MCF 10A (cell line): ENCODE data around the gene GALR1. TPM values are rescaled to one million over a fixed set of nuclear protein-coding genes. Genes with fewer than 3 reads are reported as not detected.

ENCODE experiments used
- BruUV-seq: library from RNA; stranded (reverse); fragments of 400-500 nt; replicated peaks from 2 replicates; lab custom pipeline; 2021; lab: Mats Ljungman, UMichigan
- CTCF ChIA-PET: fragments of 300-600 bp; sonication (Branson Sonifier 250); formaldehyde crosslinking; extraction: SDS; loops from one replicate; lab custom pipeline; 2021; ENCODE audit warnings: antibody characterized with exemption, inconsistent platforms; lab: Yijun Ruan, JAX
- POLR2A ChIA-PET: fragments of 300-600, 350-650 bp; sonication (Branson Sonifier 250); formaldehyde crosslinking; extraction: SDS; loops from one replicate; lab custom pipeline; 2020; ENCODE audit warnings: antibody characterized with exemption, inconsistent platforms; lab: Yijun Ruan, JAX
- DNase-seq: peaks from one replicate; pipeline ENCODE4 v3.0.0-alpha.2; 2018; ENCODE audit not compliant: unreplicated experiment
- H3K27ac Mint-ChIP-seq: one replicate; pipeline ENCODE4 v1.8.0; 2022; ENCODE audit warnings: mild to moderate bottlenecking, low read depth, mixed read lengths; ENCODE audit not compliant: unreplicated experiment
- H3K27me3 Mint-ChIP-seq: one replicate; pipeline ENCODE4 v1.8.0; 2022; ENCODE audit warnings: mixed read lengths; ENCODE audit not compliant: insufficient read depth, unreplicated experiment
- H3K36me3 Mint-ChIP-seq: one replicate; pipeline ENCODE4 v1.8.0; 2022; ENCODE audit warnings: mild to moderate bottlenecking, moderate library complexity, mixed read lengths; ENCODE audit not compliant: insufficient read depth, unreplicated experiment
- H3K4me1 Mint-ChIP-seq: one replicate; pipeline ENCODE4 v1.8.0; 2022; ENCODE audit warnings: mixed read lengths; ENCODE audit not compliant: insufficient read depth, unreplicated experiment
- H3K4me3 Mint-ChIP-seq: one replicate; pipeline ENCODE4 v1.8.0; 2022; ENCODE audit warnings: mild to moderate bottlenecking, moderate library complexity, mixed read lengths; ENCODE audit not compliant: unreplicated experiment
- H3K9me3 Mint-ChIP-seq: one replicate; pipeline ENCODE4 v1.8.0; 2022; ENCODE audit warnings: mixed read lengths; ENCODE audit not compliant: unreplicated experiment
- intact Hi-C: fragments of 100-400 bp; cut with micrococcal nuclease; formaldehyde crosslinking; loops from 2 replicates; pipeline ENCODE4 v1.14.1; 2022
- total RNA-seq: library from RNA; stranded (reverse); gene quantifications from 2 replicates; pipeline ENCODE4 v1.2.3, GENCODE V29; 2022
- TF ChIP-seq, protein P1 (sequence below): fragments of 200-600 bp; IDR thresholded peaks from one replicate; pipeline ENCODE4 v1.8.0; 2022; ENCODE audit warnings: antibody characterized with exemption, mild to moderate bottlenecking; ENCODE audit not compliant: unreplicated experiment

The GALR1 gene
- total RNA-seq, 1 experiment from 2014 or later: not detected

- Mint-ChIP-seq H3K9me3 (peaks cover 7% of the 10 kb centered on the region), H3K4me3 (no peak overlapping the region), H3K27ac (no peak overlapping the region), H3K27me3 (peaks cover 13% of the 10 kb centered on the region), H3K36me3 (no peaks in the 10 kb centered on the region), H3K4me1 (peaks cover 10% of the 10 kb centered on the region)
- TF ChIP-seq, protein P1, sequence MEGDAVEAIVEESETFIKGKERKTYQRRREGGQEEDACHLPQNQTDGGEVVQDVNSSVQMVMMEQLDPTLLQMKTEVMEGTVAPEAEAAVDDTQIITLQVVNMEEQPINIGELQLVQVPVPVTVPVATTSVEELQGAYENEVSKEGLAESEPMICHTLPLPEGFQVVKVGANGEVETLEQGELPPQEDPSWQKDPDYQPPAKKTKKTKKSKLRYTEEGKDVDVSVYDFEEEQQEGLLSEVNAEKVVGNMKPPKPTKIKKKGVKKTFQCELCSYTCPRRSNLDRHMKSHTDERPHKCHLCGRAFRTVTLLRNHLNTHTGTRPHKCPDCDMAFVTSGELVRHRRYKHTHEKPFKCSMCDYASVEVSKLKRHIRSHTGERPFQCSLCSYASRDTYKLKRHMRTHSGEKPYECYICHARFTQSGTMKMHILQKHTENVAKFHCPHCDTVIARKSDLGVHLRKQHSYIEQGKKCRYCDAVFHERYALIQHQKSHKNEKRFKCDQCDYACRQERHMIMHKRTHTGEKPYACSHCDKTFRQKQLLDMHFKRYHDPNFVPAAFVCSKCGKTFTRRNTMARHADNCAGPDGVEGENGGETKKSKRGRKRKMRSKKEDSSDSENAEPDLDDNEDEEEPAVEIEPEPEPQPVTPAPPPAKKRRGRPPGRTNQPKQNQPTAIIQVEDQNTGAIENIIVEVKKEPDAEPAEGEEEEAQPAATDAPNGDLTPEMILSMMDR: no peak
- ChIA-PET POLR2A (interaction anchor here (0.5 kb wide), 1 partner anchor 11 kb away, joined by 3 read pairs; no protein-coding TSS in a partner anchor), CTCF (interaction anchor here (0.6 to 1.1 kb wide), 2 partner anchors 17 to 748 kb away, joined by 3 read pairs; no protein-coding TSS in a partner anchor)
- DNase-seq: peak; percentile 3
- intact Hi-C loops: no loop called here
- no TSS peak for BruUV-seq
Measured at GRCh38 chr18:77254711-77255405, 5.2 kb downstream of the GALR1 start.

DNA sequence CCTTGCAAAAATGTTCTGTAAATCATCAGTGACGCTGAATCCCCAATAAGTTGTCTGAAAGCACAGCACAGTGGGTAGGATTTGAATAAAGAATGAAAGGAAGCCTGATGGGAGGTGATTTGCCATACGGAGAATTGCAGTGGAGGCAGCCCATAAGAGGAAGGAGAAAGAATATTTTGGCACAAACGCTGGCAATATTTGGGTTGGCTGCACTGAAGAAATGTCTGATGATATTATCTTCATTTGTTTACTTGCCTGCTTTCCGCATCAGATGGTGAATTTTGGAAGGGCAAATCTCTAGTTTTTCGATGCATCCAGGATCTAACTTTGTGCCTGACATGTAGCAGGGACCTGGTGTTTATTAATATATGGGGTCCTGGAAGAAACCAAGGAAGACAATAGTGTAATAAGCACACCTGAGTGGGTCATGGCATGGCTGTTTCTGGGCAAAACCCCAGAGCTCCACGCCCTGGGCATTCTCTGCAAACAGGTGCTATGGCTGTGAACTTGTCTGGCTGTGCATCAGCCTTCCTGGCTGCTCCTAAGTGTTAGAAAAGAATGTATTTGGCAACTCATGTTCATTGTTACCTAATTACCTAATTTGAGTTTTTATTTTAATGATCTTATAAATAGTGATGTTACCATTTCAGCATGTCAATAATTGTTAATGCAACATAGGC, 5.9 kb downstream of the GALR1 start:
- POLR2A ChIA-PET: no interaction called here
- H3K27ac Mint-ChIP-seq: no peak overlapping the region
- no TSS peak for BruUV-seq

GRCh38 chr18:77262643-77263465, 13.2 kb downstream of the GALR1 start:
- Mint-ChIP-seq H3K36me3 (no peaks in the 10 kb centered on the region), H3K27me3 (no peaks in the 10 kb centered on the region), H3K27ac (no peak overlapping the region), H3K4me3 (no peak overlapping the region), H3K4me1 (no peaks in the 10 kb centered on the region), H3K9me3 (peaks cover 8% of the 10 kb centered on the region)
- intact Hi-C loops: no loop called here
- no TSS peak for BruUV-seq
- ChIA-PET POLR2A (interaction anchor here (0.6 kb wide), 1 partner anchor 452 kb away, joined by 3 read pairs; no protein-coding TSS in a partner anchor), CTCF (interaction anchor here (1.4 kb wide), 1 partner anchor 9 kb away, joined by 3 read pairs; no protein-coding TSS in a partner anchor)
- TF ChIP-seq, protein P1: no peak
- no peak for DNase-seq

More for the DNA sequence above, 5.9 kb downstream of the GALR1 start:
- CTCF ChIA-PET: no interaction called here
- peaks cover 13% of the 10 kb centered on the region for H3K27me3 Mint-ChIP-seq
- TF ChIP-seq, protein P1: no peak
- no peaks in the 10 kb centered on the region for H3K36me3 Mint-ChIP-seq
- intact Hi-C loops: no loop called here
- H3K9me3 Mint-ChIP-seq: peaks cover 8% of the 10 kb centered on the region
- no peak overlapping the region for H3K4me3 Mint-ChIP-seq
- no peak for DNase-seq
- peaks cover 10% of the 10 kb centered on the region for H3K4me1 Mint-ChIP-seq

DNA sequence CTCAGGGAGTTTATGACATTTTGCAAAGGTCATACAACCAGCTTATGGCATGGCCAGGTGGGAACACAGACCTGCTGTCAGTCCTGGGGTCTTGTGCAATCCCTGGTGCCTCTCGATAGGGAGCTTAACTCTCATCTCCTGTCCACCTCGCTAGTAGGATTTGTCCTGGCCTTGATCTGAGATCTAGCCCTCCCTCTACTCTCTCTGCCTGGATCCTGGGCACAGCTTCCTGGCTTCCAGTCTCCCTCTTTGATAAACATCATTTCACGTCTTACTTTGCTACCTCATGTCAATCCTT, 13.8 kb downstream of the GALR1 start:
- Mint-ChIP-seq H3K4me3 (no peak overlapping the region), H3K27ac (no peak overlapping the region), H3K9me3 (peaks cover 8% of the 10 kb centered on the region), H3K4me1 (no peaks in the 10 kb centered on the region), H3K27me3 (peaks cover 5% of the 10 kb centered on the region), H3K36me3 (no peaks in the 10 kb centered on the region)
- ChIA-PET POLR2A (no interaction called here), CTCF (interaction anchor here (1.4 kb wide), 1 partner anchor 10 kb away, joined by 3 read pairs; no protein-coding TSS in a partner anchor)
- TF ChIP-seq, protein P1: no peak
- intact Hi-C loops: no loop called here
- DNase-seq: no peak
- BruUV-seq: no TSS peak
